ENCODE results near the gene RNF187. TPM values are rescaled to one million over a fixed set of nuclear protein-coding genes. Genes with fewer than 3 reads are reported as not detected.
A peak's percentile ranks its signal among the peaks of the same experiment; 100 is the strongest.

Gene RNF187
- total RNA-seq, 2 donors from 2014 or later: 65.6 to 77.8 TPM

- Mint-ChIP-seq H3K4me1 (peaks cover 24% of the 10 kb centered on the region), H3K36me3 (ENCODE audit: low read depth) (peaks cover 3% of the 10 kb centered on the region), H3K4me3 (peak overlapping the region; percentile 98), H3K27ac (peak overlapping the region; percentile 99), H3K27me3 (no peaks in the 10 kb centered on the region)
- no peaks in the 10 kb centered on the region for H3K9me3 ChIP-seq (ENCODE audit: control insufficient read depth, low read length, poor library complexity, severe bottlenecking)
- DNase-seq: peak; percentile 62 to 72 (median 70)
- peak; percentile 78 for ATAC-seq
Measured at GRCh38 chr1:228486596-228487335, 416 bp upstream of the RNF187 start.

- H3K27me3 Mint-ChIP-seq: no peaks in the 10 kb centered on the region
- H3K9me3 ChIP-seq (ENCODE audit: control insufficient read depth, low read length, poor library complexity, severe bottlenecking): no peaks in the 10 kb centered on the region
- DNase-seq (no peak), ATAC-seq (no peak)
- peaks cover 3% of the 10 kb centered on the region for H3K36me3 Mint-ChIP-seq (ENCODE audit: low read depth)
- peak overlapping the region; percentile 59 for H3K27ac Mint-ChIP-seq
- peak overlapping the region; percentile 95 for H3K4me3 Mint-ChIP-seq
- H3K4me1 Mint-ChIP-seq: peaks cover 27% of the 10 kb centered on the region
Measured at GRCh38 chr1:228488125-228488817, 1.1 kb downstream of the RNF187 start.

DNA sequence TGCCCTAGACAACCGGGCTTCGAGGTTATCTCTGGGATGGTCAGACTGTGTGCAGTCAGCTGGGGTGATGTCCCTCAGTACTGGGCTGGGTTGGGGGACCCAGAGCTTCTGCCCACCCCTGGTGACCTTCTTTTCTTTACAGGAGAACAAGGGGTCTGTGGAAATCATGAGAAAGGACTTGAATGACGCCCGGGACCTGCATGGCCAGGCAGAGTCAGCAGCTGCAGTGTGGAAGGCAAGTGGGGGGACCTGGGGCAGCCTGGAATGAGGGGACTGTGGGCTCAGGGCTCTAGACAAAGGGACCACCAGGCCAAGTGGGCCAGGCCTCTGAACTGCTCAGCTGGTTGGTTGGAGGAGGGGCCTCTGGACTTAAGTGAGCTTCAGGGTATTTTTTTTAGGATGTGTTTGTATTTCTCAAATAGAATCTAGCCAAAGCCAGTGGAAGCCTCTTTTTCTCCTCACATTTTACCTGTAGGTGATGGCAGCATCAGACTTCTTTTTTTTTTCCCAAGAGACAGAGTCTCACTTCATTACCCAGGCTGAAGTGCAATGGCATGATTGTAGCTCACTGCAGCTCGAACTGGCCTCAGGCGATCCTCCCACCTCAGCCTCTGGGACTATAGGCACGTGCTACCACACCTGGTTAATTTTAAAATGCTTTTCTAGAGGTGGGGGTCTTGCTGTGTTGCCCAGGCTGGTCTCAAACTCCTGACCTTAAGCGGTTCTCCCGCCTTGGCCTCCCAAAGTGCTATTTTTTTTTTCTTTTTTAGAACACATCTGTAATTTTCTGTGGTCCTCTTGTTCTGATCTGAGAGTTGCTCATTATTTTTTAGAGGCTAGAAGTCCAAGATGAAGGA, 1.9 kb downstream of the RNF187 start:
- ATAC-seq (no peak), DNase-seq (no peak)
- H3K4me1 Mint-ChIP-seq: peaks cover 29% of the 10 kb centered on the region
- no peaks in the 10 kb centered on the region for H3K27me3 Mint-ChIP-seq
- H3K27ac Mint-ChIP-seq: peak overlapping the region; percentile 59
- no peaks in the 10 kb centered on the region for H3K9me3 ChIP-seq (ENCODE audit: control insufficient read depth, low read length, poor library complexity, severe bottlenecking)
- peak overlapping the region; percentile 95 for H3K4me3 Mint-ChIP-seq
- peaks cover 7% of the 10 kb centered on the region for H3K36me3 Mint-ChIP-seq (ENCODE audit: low read depth)

- Mint-ChIP-seq H3K4me1 (peaks cover 32% of the 10 kb centered on the region), H3K27ac (peak overlapping the region; percentile 24), H3K4me3 (no peak overlapping the region), H3K27me3 (no peaks in the 10 kb centered on the region), H3K36me3 (ENCODE audit: low read depth) (peaks cover 13% of the 10 kb centered on the region)
- DNase-seq: no peak
- no peak for ATAC-seq
- H3K9me3 ChIP-seq (ENCODE audit: control insufficient read depth, low read length, poor library complexity, severe bottlenecking): no peaks in the 10 kb centered on the region
Measured at GRCh38 chr1:228490120-228491078, 3.2 kb downstream of the RNF187 start.

GRCh38 chr1:228493141-228494043, 6.2 kb downstream of the RNF187 start:
- H3K36me3 Mint-ChIP-seq (ENCODE audit: low read depth): peaks cover 21% of the 10 kb centered on the region
- peaks cover 26% of the 10 kb centered on the region for H3K4me1 Mint-ChIP-seq
- no peak overlapping the region for H3K4me3 Mint-ChIP-seq
- no peaks in the 10 kb centered on the region for H3K27me3 Mint-ChIP-seq
- DNase-seq: no peak
- no peaks in the 10 kb centered on the region for H3K9me3 ChIP-seq (ENCODE audit: control insufficient read depth, low read length, poor library complexity, severe bottlenecking)
- H3K27ac Mint-ChIP-seq: no peak overlapping the region
- ATAC-seq: no peak

DNA sequence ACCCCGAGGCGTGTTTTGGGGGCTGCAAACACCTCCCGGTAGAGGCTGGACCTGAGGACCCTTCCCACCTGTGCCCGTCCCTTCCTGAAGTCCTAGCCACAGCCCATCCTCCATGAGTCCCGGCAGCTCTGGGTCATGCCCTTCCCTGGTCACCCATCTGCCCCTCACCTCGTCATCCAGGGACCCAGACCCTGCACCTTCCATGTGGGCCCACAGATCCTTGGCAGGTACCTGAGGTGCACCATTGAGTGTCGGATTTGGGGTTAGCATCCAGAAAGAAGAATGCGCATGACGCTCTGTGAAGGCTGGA, 6.8 kb downstream of the RNF187 start:
- ATAC-seq: no peak
- Mint-ChIP-seq H3K36me3 (ENCODE audit: low read depth) (peaks cover 21% of the 10 kb centered on the region), H3K27ac (no peak overlapping the region), H3K4me3 (no peak overlapping the region), H3K27me3 (no peaks in the 10 kb centered on the region), H3K4me1 (peaks cover 21% of the 10 kb centered on the region)
- no peak for DNase-seq
- no peaks in the 10 kb centered on the region for H3K9me3 ChIP-seq (ENCODE audit: control insufficient read depth, low read length, poor library complexity, severe bottlenecking)

- peaks cover 21% of the 10 kb centered on the region for H3K36me3 Mint-ChIP-seq (ENCODE audit: low read depth)
- H3K4me3 Mint-ChIP-seq: no peak overlapping the region
- DNase-seq: no peak
- H3K27me3 Mint-ChIP-seq: no peaks in the 10 kb centered on the region
- ATAC-seq: no peak
- H3K4me1 Mint-ChIP-seq: peaks cover 23% of the 10 kb centered on the region
- peak overlapping the region; percentile 8 for H3K27ac Mint-ChIP-seq
- H3K9me3 ChIP-seq (ENCODE audit: control insufficient read depth, low read length, poor library complexity, severe bottlenecking): no peaks in the 10 kb centered on the region
Measured at GRCh38 chr1:228494391-228494790, 7.2 kb downstream of the RNF187 start.

GRCh38 chr1:228494970-228495853, 8.0 kb downstream of the RNF187 start:
- peak overlapping the region; percentile 8 for H3K27ac Mint-ChIP-seq
- peaks cover 21% of the 10 kb centered on the region for H3K36me3 Mint-ChIP-seq (ENCODE audit: low read depth)
- ATAC-seq (no peak), DNase-seq (no peak)
- H3K4me3 Mint-ChIP-seq: no peak overlapping the region
- H3K9me3 ChIP-seq (ENCODE audit: control insufficient read depth, low read length, poor library complexity, severe bottlenecking): no peaks in the 10 kb centered on the region
- H3K4me1 Mint-ChIP-seq: peaks cover 23% of the 10 kb centered on the region
- H3K27me3 Mint-ChIP-seq: no peaks in the 10 kb centered on the region

- no peak for DNase-seq
- H3K9me3 ChIP-seq (ENCODE audit: control insufficient read depth, low read length, poor library complexity, severe bottlenecking): no peaks in the 10 kb centered on the region
- Mint-ChIP-seq H3K4me1 (peaks cover 25% of the 10 kb centered on the region), H3K36me3 (ENCODE audit: low read depth) (peaks cover 17% of the 10 kb centered on the region), H3K27me3 (no peaks in the 10 kb centered on the region), H3K4me3 (no peak overlapping the region), H3K27ac (no peak overlapping the region)
- no peak for ATAC-seq
Measured at GRCh38 chr1:228496084-228496483, 8.9 kb downstream of the RNF187 start.

DNA sequence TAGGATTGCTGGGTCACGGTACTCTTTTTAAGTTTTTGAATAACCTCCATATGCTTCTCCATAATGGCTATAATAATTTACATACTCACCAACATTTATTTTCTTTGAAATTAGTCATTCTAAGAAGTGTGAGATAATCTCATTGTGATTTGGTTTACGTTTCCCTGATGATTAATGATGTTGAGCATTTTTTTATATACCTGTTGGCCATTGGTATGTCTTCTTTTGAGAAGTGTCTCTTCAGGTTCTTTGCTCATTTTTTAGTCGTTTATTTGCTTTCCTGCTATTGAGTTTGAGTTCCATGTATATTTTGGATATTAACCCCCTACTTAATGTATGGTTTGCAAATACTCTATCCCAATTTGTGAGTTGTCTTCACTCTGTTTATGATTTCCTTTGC, 9.3 kb downstream of the RNF187 start:
- DNase-seq (no peak), ATAC-seq (no peak)
- no peak overlapping the region for H3K4me3 Mint-ChIP-seq
- peaks cover 25% of the 10 kb centered on the region for H3K4me1 Mint-ChIP-seq
- H3K27ac Mint-ChIP-seq: no peak overlapping the region
- H3K9me3 ChIP-seq (ENCODE audit: control insufficient read depth, low read length, poor library complexity, severe bottlenecking): no peaks in the 10 kb centered on the region
- peaks cover 17% of the 10 kb centered on the region for H3K36me3 Mint-ChIP-seq (ENCODE audit: low read depth)
- no peaks in the 10 kb centered on the region for H3K27me3 Mint-ChIP-seq

DNA sequence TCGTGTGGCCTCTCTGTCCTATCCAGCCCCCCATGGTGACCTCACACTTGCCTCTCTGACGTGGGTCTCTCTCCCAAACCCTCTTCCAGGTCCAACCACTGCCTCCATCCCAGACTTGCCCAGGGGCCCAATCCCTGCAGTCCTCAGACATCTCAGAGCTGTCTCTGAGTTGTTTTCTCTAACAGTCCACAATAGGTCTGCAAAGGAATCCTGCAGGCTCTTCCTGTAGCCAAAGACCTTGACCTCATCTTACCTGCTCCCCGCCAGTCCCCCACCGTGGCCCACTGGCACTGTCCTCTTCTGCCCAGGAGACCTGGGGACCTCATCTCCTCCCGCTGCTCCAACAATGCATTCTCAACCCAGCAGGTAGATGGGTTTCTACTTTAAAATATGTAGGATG, 10.0 kb downstream of the RNF187 start:
- DNase-seq (no peak), ATAC-seq (no peak)
- no peaks in the 10 kb centered on the region for H3K9me3 ChIP-seq (ENCODE audit: control insufficient read depth, low read length, poor library complexity, severe bottlenecking)
- Mint-ChIP-seq H3K27ac (no peak overlapping the region), H3K4me3 (peak overlapping the region; percentile 52), H3K27me3 (no peaks in the 10 kb centered on the region), H3K36me3 (ENCODE audit: low read depth) (peaks cover 17% of the 10 kb centered on the region), H3K4me1 (peaks cover 24% of the 10 kb centered on the region)

All from T-helper 17 cell (primary cell).